GM11168 (cell line): ENCODE data around the gene TIMM22.

Experiments used
- in situ Hi-C: fragments of 300-500 bp; cut with MboI; formaldehyde crosslinking; loops from one replicate; pipeline ENCODE4 v1.12.0; 2022; ENCODE audit warnings: low sequenced_read_pairs; ENCODE audit not compliant: unreplicated experiment

TIMM22 gene

DNA sequence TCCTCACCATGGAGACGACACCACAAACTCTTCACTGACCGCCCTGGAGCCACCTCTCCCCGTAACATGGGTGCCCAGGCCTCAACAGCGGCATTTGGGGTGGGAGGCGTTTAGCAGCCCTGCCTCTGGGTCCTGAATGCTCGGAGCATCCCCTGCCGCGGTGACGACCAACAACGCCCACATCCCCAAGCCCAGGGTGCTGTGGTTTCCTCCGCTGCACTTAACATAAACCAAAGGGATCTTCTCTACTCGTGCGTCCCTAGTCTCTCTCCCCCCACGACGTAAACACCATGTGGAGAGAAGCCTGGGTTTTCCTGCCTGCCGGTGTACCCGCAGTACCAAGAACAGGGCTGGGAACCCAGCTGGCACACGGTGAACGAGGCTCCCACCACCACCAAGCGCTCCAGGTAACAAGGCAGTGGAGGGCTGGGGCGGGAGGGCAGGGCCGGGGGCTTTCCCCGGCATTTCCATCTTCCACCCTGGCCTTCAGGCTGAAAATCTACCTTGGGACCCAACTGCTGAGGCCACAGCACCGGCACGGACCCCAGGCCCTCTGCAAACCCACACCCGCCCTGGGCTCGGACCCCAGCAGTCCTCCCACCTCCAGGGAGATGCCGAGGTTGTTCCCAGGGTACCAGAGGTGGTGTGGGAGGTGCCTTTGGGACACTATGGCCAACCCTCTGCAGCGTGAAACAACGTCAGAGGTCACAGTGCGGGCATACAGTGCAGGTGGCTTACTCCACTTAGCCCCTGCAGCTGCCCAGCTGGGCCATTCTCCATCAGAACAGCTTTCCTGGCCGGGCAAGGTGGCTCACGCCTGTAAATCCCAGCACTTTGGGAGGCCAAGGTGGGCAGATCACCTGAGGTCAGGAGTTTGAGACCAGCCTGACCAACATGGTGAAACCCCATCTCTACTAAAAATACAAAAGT lies 54.3 kb downstream of the TIMM22 start:
- in situ Hi-C loops = no loop called here
